DMS153 (cell line): ENCODE results near the gene SUSD3.

Experiments used
- DNase-seq: peaks from one replicate; lab custom pipeline; 2025; lab: John Stamatoyannopoulos, UW

SUSD3 gene

DNA sequence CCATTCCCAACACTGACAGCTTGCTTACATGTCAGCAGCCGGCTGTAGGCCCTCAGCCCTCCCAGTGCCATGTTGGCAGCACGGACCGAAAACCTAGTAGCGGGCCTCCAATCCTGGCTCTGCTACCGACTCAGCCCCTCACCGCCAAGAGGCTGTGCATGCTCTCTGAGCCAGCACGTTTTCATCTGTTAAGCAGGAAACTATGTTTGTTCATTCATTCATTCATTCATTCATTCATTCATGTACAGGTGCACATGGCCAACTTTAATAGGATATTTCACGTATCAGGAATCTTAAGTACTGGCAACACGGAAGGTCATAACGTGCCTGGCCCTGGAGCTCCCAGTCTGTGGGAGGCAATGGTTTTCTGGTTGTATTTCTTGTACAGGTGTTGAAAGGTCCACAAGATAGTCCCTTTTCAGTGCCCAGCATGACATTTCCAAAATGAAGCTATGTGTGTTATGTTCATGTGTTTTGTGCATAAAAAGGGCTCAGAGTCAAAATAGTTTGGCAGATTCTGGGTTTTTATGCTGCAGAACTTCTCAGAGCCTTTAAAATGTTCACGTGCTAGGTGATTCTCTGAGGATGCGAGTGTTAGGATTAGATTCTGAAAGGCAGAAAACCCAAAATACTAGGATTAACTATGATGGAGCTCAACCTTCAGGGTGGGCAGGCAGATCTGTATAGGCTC, 17.7 kb downstream of the SUSD3 start:
- no peak for DNase-seq

DNA sequence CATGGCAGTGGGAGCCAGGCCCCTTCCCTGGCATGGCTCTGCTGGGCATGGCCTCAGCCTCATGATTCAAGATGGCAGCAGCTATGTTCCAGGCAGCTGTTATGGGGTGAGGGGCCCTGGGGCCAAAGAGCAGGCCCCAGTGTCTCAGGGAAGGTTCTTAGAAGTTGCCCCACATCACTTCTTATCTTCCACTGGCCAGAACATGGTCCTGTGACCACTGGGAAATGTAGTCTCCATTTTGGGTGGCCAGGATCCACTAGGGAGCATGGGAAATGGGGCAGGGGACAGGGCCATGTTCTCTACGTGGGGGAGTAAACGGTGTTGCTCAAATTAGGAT, 18.3 kb downstream of the SUSD3 start:
- no peak for DNase-seq

DNA sequence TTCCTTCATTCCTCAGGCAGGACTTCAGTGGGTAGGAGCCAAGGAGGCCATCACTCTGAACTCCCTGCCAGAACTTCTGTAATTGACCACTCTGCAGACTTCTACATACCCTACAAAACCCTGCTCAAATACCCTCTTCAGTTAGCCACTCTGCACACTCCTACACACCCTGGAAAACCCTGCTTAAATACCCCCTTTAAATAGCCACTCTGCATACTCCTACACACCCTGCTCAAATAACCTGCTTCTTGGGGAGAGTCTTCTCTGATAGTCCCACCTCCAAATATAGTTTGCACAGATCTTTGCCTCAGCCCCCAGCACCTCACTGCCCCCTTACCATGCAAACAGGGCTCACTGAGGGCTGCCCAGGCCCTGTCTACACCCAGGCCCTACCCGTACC, 18.9 kb downstream of the SUSD3 start:
- DNase-seq: no peak

DNA sequence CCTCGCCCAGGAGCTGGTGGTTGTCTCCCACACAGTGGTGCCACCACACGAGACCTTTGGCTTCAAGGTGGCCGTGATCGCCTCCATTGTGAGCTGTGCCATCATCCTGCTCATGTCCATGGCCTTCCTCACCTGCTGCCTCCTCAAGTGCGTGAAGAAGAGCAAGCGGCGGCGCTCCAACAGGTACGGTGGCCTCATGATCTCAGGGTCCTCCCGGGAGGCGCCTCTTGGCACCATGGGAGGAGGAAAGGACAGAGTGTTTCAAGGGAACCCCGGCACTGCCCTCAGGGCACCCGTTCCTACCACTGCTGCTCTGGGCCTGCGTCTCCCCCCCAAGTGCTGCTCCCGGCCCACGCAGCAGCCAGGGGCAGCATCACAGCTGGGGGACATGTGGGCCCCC, 19.3 kb downstream of the SUSD3 start:
- no peak for DNase-seq

DNA sequence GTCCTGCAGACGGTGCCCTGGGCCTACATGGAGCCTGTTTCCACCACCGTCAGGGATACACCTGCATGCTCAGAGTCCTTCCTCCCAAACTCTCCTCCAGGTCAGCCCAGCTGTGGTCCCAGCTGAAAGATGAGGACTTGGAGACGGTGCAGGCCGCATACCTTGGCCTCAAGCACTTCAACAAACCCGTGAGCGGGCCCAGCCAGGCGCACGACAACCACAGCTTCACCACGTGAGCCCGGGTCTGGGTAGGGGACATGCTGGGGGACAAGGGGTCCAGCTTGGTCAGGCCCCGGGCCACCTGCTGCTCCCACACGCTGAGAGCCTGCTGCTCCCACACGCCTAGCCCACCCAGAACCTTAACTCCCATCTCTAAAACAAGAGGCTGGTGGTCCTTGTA, 20.9 kb downstream of the SUSD3 start:
- no peak for DNase-seq

DNA sequence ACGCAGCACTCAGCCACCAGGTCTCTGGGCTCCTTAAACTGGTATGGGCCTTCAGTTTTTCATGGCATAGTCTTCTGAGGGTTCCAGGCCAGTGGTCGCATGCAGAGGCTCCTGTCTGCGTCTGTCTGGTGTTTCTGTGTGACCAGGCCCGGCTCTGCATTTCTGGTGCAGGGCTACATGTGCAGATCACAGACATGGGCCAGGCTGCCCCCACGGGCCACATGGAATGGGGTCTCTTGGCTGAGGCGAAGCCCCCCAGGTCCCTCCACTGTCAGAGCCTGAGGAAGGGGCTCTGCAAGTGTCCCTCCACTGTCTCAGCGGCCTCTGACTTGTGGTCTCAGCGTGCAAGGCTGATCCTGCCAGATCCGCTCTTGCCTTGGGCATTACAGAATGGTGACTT, 21.9 kb downstream of the SUSD3 start:
- DNase-seq: no peak

DNA sequence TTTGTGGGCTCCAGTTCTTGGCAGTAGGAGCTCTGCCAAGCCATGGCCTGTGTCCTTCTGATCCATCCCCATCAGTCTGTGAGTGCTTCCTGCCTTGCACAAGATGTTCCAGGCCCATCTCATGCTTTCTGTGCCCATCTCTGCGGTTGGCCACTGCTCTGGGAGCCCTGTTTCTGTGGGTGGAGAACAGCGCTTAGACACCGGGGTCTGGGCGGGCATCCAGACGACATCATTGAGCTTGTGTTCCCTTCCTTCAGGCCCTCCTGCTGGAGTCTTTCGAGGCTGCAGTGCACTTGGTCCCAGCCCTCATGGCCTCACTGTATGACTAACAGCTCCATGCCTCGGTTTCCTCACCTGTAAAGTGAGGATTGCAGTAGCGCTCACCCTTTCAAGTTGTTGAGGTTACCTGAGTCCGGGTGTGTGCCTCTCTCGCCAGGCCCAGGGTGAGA, 22.6 kb downstream of the SUSD3 start:
- no peak for DNase-seq

DNA sequence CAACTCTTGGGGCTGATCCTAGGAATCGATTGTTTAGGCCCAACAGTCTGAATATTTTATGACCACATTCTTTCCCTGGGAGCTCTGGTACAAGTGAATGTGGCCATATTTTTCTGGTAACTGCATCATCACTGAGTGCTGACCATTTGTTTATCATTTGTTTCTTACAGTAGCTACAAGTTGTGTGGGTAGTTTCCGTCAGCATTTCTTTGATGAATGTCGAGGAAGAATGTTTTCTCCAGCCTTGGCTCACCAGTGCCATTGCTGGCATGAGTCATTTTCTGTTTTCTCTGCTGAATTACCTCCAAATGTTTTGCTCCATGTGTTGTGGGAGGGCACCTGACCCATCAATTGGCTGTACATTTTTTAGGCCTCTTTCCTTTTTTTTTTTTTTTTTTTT, 23.4 kb downstream of the SUSD3 start:
- no peak for DNase-seq

DNA sequence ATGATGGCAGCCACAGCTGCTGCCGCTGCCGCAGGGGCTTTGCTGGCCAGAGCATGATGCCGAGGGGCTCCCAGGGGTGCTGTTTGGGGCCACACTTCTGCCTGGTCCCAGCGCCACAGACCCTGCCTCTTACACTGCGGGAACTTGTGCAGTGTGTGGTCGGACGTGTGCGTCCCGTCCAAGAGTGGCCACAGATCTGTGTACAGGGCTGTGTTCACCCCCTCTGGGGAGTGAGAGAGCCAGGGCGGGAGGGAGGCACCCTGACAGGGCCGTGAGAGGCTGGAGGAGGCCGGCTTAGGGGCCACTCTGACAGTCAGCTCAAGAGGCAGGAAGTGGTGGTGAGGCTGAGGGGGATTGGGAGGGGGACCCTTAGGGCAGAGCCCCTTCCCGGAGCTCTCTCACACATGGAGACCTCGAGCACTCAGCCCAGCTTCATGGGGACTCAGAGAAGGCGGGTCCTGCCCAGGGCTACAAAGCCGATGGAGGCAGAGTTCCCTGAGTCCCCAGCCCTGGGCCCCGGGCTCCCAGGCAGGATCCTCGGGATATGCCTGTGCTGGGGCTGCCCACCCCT, 24.4 kb downstream of the SUSD3 start:
- DNase-seq: no peak

DNA sequence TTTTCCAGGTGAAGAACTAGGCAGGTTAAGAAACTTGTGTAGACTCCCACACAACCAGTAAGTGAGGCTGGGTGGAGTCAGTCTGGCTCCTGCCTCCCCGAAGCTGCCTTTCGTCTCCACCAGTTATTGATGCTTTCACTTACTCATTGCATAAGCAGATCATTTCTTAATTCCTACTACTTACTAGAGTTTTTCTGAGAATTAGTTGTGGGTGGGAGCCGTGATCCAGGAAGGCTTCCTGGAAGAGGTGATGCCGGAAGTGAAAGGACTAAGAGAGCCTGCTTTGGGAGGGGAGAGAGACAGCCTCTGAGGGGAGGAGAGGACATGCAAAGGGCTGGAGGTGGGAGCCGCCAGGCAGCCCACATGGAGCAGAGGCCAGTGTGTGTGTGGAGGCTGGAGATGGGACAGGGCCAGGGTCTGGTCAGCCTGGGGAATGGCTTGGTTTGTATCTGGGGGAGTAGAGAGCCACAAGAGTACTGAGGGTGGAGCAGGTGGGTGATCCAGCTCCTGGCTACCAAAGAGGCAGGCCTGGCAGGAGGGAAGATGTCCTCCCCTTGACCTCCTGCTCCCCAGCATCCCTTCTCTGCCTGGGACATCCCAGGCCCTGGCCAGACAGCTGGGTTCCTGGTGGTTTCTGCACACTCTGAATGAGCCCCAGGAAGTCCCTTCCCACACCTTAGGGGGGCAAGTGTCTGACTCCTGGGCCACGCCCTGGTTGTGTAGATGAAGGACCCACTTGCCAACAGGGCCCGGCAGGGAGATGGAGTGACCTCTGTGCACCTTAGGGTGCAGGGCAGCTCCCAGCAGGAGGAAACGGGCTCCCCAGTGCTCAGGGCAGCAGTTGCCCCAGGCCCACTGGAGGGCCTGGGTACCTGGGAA, 25.3 kb downstream of the SUSD3 start:
- DNase-seq: no peak

DNA sequence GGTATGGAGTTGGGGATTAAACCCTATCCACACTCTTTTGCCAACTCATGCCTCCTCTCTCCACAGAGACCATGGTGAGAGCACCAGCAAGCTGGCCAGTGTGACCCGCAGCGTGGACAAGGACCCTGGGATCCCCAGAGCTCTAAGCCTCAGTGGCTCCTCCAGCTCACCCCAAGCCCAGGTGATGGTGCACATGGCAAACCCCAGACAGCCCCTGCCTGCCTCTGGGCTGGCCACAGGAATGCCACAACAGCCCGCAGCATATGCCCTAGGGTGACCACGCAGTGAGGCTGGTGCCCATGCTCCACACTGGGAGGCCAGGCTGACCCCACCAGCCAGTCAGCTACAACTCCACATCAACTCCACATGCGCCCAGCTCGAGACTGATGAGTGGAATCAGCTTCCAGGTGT, 26.0 kb downstream of the SUSD3 start:
- no peak for DNase-seq

DNA sequence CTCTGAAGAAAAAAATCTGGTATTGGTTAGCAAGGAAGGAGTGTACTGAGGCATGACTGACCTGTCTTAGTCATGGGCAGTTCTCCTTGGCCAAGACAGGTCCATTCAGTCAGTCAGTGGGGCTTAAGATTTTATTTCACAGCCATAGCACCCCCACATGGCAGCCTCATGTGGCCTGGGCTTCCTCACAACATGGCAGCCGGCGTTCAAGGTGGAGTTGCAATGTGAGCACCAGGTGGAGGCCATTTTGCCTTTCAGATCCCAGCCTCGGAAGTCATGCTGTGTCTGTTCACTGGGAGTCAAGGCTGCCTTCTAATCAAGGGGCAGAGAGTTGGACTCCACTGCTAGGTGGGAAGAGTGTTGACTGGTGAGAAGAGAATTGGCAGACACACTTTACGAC, 27.2 kb downstream of the SUSD3 start:
- no peak for DNase-seq

DNA sequence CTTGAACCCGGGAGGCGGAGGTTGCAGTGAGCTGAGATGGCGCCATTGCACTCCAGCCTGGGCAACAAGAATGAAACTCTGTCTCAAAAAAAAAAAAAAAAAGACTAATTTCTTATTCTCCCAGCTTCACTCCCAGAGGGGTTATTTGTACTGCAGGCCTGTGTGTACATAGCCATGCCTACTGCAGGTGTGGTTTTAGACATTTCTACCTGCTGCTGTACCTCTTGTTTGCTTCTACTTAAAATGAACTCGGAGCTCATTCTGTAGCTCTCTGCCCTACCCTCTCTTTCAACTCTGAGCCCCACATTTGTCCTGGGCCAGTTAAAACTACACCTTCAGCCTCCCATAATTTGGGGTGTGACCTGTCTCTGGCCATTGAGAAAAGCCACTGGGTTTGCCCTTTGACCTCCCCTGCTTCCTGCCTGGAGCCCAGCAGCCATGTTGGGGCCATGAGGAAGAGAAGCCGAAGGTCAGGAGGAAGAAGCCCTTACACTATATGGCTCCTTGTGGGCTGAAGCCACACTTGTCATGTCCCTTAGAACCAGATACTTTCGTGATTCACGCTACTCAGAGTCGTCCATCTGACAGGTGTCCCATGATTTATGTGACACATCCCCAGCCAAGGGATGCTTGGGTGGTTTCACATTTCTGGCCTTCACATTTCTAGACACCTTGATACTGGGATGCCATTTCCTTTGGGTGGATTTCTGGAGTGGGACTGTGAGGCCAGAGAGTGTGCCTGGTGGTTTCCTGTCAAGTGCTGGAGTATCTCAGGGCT, 28.1 kb downstream of the SUSD3 start:
- no peak for DNase-seq

DNA sequence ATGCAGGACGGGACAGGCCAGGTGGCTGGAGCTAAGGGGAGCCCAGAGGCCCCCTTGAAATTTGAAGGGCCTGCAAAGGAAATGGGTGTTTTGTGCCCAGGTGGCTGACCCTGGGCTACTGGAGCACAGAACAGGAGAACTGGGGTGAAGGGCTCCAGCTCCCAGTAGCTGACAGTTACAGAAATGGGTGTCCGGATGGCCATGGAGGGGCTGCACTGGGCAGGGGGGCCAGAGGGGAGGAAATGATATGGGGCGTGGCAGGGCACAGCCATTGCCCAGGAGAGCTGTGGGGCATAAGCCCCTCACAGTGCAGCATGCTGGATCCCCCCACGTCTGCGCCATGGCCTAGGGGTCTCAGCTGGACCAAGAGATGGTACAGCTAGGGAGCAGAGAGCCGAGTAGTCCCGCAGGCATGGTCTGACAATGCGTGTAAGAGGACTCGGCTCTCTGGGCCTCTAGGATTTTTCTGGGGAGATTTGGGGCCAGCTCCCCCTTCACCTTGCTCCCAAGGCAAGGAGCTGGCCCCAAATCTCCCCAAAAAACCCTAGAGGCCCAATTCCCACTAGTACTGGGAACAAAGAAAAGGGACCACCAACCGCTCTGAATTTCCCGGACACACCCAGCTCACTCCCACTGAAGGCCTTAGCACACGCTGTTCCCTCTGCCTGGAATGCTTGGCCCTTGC, 29.6 kb downstream of the SUSD3 start:
- no peak for DNase-seq

DNA sequence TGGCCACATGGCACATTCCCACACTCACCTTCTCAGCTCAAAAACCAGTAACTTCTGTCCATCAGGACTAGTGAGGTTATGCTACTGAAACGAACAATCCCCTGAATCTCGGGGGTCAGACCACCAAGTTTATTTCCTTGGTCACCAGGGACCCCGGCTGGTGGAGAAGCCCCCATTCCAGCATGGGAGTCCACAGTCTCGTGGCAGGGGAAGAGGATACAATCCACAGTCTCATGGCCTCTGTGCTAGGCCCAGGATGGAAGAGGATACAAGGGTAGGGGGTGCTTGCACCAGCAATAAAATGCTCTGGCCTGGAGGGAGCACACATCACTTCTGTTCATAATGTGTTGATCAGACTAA, 30.1 kb downstream of the SUSD3 start:
- DNase-seq: no peak

DNA sequence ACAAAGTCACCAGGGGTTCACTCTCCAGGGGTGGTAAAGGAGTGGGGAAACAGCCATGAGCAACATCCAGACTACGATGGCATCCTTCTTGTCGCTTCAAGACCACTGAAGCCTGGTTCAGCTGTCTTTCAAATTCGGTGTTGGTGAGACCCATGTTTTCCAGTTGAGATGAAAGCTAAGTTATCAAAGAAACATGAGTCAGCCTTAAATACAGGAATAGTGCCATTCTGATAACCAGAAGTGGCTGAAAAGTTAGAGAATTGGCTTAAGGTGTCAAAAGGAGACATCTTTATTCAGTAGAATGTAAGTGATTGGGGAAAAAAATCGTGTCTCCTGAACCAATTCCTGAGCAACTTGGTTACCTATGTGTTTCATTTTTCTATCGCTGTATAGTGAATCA, 30.5 kb downstream of the SUSD3 start:
- DNase-seq: no peak

DNA sequence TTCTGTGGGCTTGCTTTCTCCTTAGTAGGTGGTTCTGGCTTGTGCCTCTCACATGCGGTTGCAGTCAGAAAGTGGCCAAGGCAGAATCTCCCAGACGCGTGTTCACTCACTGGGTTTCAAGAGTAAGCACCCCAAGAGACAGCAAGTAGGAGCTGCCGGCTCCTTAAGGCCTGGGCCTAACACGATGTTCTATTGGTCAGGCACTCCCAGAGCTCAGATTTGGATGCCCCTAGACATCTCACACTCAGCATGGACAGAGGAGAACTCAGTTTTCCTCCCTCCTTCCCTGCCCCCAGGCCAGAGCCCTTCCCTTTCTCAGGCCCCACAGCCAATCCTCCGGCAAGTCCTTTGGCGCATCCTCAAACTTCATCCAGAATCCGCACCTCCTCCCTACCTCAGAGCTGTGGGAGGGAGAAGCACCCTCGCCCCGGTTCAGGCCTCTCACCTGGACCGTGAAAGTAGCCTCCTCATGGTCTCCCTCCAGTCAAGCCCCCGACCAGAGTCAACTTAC, 31.0 kb downstream of the SUSD3 start:
- no peak for DNase-seq

DNA sequence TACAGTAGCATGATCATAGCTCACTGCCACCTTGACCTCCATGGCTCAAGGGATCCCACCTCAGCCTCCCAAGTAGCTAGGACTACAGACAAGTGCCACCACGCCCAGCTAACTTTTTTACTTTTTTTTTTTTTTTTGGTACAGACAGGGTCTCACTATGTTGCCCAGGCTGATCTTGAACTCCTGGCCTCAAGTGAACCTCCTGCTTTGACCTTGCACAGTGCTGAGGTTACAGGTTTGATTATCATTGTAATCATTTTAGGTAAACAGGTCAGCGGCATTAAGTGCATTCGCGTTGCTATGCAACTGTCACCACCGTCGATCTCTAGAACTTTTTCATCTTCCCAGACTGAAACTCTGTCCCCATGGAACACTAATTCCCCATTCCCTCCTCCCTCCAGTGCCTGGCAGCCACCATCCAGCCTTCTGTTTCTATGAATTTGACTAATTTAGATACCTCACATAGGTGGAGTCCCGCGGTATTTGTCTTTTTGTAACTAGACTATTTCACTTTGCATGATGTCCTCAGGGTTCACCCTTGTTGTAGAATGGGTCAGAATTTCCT, 31.7 kb downstream of the SUSD3 start:
- no peak for DNase-seq

DNA sequence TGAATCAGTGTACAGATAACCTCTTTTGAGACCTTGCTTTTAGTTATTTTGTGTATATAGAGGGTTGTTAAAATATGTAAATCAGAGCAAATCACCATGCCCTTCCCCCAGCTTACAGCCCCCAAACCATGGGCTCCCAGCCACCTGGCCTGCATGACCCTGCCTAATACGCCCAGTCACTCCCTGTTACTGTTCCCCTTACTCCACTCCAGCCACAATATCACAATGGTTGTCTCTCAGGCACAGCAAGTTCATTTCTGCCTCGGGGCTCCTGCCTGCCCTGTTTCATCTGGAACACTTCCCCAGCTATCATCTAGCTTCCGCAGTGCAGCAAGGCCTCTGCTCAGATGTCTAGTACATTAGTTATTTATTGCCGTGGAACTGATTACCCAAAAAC, 32.6 kb downstream of the SUSD3 start:
- no peak for DNase-seq

DNA sequence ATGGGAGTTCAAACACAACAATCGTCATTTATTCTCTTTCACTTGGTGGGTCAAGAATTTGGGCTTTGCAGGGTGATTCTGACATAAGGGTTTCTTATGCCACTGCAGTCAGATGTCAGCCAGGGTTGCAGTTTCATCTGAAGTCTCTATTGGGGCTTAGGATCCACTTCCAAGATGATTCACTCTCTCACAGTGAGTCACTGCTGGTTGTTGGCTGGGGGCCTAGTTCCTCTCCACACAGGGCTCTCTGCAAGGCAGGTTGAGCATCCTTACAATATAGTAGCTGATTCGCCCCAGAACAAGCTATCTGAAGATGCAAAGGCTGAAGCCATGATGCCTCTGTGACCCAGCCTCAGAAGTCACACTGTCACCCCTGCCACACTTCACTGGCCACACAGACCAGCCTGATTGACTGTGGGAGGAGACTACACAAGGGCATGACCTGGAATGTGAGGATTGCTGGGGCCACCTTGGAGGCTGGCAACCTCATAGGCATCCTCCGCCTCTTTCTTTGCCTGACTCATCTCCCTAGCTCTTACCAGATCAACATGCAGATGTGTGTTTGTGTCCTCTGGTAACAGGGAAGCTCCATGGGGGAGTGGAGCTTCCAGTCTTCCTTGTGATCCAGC, 33.1 kb downstream of the SUSD3 start:
- DNase-seq: no peak
